Measurements from ENCODE around the gene WDR70. TPM values are rescaled to one million over a fixed set of nuclear protein-coding genes. Genes with fewer than 3 reads are reported as not detected.
A peak's percentile ranks its signal among the peaks of the same experiment; 100 is the strongest.

WDR70 gene
- total and polyA plus RNA-seq, 2 of the 8 experiments (the other 6 are each of a cell fraction or from before 2014, with no cell fraction given), result 10.6 to 37.4 TPM

DNA sequence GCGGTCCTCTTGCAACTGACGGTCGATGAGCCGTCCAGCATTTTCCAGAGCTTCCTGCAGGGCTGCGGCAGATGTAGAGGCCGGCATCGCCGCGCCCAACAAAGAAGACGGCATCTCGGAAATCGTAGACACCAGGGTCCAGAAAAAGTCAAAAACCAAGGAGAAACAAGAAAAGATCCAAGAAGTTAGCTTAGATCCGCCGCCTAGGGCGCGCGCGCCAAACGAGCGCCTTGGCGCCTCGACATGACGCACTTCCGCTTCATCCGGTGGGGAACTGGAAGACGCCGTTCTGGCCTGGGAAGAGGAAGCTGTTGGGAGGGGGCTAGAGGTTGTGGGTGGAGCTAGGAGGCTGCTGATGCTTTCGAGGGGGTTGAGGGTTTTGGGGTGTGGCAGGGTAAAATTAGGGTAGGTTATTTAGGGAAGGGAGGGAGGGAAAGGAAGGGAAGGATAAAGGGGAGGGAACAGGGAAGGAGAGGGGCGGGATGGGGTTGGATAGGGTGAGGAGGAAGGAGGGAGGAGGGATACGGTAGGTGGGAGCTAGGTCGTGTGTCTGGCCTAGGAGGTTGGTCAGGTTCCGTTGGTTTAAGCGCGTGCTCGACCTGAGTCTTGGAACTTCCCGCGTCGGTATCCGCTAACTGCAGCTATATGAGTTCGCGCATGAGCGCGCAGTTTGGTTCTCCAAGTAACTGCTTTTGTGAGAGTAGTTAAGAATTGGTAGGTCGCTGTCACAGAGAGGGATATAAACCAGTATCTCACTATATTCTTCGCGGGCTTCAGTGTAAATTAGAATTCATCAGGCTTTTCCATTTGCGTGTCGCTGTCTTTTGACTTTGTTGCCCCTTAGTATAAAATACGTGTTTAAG is 8.0 kb upstream of the WDR70 start, which contains the start of gene NUP155 (continued):
- peak; percentile 72 to 73; a peak in 3 of 4 replicates for TF ChIP-seq SIN3A (conservative IDR thresholded peaks at IDR 0.05 in 1 of 2, IDR thresholded peaks at IDR 0.05 in 1 of 2; ENCODE audit: low read depth in 1 of 2, low read length in 2 of 2)
- TF ChIP-seq CREB1 (IDR thresholded peaks at IDR 0.05), result peak; percentile 98
- peak; percentile 29; the same call in 1 of the 2 replicates for TF ChIP-seq GTF2F1 (IDR thresholded peaks at IDR 0.05; ENCODE audit: borderline replicate concordance, low read depth, low read length)
- peak; percentile 54 for TF ChIP-seq TAF7 (optimal IDR thresholded peaks at IDR 0.05; ENCODE audit: borderline replicate concordance, low read depth, low read length)
- no peak for TF ChIP-seq JUN (IDR thresholded peaks at IDR 0.05; ENCODE audit: low read depth, low read length)
- TF ChIP-seq KDM4A (IDR thresholded peaks at IDR 0.05; ENCODE audit: low read depth, low read length, severe bottlenecking), result peak; percentile 100
- TF ChIP-seq TBP (IDR thresholded peaks at IDR 0.05; ENCODE audit: low read depth, low read length), result peak; percentile 37
- TF ChIP-seq TAF1 (IDR thresholded peaks at IDR 0.05; ENCODE audit: low read depth, low read length), result peak; percentile 89
- 0 out of 2 replicates have a peak, but pooled peaks have one; percentile 66 for TF ChIP-seq TCF12 (IDR thresholded peaks at IDR 0.05; ENCODE audit: low read depth, low read length)
- TF ChIP-seq, protein P1, sequence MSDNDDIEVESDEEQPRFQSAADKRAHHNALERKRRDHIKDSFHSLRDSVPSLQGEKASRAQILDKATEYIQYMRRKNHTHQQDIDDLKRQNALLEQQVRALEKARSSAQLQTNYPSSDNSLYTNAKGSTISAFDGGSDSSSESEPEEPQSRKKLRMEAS (IDR thresholded peaks at IDR 0.05), result peak; percentile 95
- TF ChIP-seq RFX5 (IDR thresholded peaks at IDR 0.05; ENCODE audit: borderline replicate concordance, low read depth, low read length), result no peak
- TF ChIP-seq TEAD4 (IDR thresholded peaks at IDR 0.05; ENCODE audit: low read depth, low read length), result 0 out of 2 replicates have a peak, but pooled peaks have one; percentile 1
- TF ChIP-seq KDM1A (IDR thresholded peaks at IDR 0.05; ENCODE audit: borderline replicate concordance, low read length), result peak; percentile 88; the same call in 1 of the 2 replicates
- no peak for TF ChIP-seq SIX5 (IDR thresholded peaks at IDR 0.05; ENCODE audit: low read depth, low read length)
- peak; percentile 41; the same call in 1 of the 2 replicates for TF ChIP-seq RBBP5 (IDR thresholded peaks at IDR 0.05; ENCODE audit: borderline replicate concordance, low read depth, low read length)
- peak; percentile 74 for TF ChIP-seq ASH2L (IDR thresholded peaks at IDR 0.05; ENCODE audit: low read length)
- TF ChIP-seq, protein P2, sequence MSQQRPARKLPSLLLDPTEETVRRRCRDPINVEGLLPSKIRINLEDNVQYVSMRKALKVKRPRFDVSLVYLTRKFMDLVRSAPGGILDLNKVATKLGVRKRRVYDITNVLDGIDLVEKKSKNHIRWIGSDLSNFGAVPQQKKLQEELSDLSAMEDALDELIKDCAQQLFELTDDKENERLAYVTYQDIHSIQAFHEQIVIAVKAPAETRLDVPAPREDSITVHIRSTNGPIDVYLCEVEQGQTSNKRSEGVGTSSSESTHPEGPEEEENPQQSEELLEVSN (IDR thresholded peaks at IDR 0.05), result peak; percentile 96
- TF ChIP-seq FOSL1 (IDR thresholded peaks at IDR 0.05; ENCODE audit: insufficient read depth, low read depth, low read length), result no peak
